AG10803 (cell line): ENCODE results near the gene PGAP1.
A peak's percentile ranks its signal among the peaks of the same experiment; 100 is the strongest.

ENCODE experiments used
- DNase-seq: peaks from one replicate; pipeline ENCODE4 v3.0.0; 2010; ENCODE audit warnings: low read depth
- H3K4me3 ChIP-seq: 2 replicates; pipeline ENCODE4 v1.5.1; 2011; ENCODE audit warnings: mild to moderate bottlenecking, low read length, control low read depth
- TF ChIP-seq, protein P1 (sequence below): conservative IDR thresholded peaks from 2 replicates; pipeline ENCODE4 v1.5.1; 2011; ENCODE audit warnings: mild to moderate bottlenecking, low read length, control low read depth, inconsistent platforms

PGAP1 gene

DNA sequence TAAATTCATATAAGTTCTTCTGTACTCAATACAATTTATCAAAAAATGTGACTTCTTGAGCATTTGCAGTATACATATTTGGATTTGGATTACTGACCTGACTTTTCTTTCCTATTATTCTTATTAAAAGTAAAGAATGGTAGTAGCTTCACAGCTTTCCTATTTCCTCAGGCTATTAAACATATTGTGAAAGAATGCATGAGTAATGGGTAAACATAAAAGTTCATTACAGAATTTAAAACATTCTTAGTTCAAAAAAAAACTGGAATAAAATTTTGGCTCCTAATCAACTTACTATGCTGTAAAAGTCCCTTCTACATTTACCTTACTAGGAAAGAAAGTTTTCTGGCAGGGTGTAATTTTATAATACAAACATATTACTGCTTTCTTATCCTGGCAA lies 90.1 kb downstream of the PGAP1 start:
- no peak overlapping the region for H3K4me3 ChIP-seq
- peak; percentile 21 for DNase-seq
- TF ChIP-seq, protein P1, sequence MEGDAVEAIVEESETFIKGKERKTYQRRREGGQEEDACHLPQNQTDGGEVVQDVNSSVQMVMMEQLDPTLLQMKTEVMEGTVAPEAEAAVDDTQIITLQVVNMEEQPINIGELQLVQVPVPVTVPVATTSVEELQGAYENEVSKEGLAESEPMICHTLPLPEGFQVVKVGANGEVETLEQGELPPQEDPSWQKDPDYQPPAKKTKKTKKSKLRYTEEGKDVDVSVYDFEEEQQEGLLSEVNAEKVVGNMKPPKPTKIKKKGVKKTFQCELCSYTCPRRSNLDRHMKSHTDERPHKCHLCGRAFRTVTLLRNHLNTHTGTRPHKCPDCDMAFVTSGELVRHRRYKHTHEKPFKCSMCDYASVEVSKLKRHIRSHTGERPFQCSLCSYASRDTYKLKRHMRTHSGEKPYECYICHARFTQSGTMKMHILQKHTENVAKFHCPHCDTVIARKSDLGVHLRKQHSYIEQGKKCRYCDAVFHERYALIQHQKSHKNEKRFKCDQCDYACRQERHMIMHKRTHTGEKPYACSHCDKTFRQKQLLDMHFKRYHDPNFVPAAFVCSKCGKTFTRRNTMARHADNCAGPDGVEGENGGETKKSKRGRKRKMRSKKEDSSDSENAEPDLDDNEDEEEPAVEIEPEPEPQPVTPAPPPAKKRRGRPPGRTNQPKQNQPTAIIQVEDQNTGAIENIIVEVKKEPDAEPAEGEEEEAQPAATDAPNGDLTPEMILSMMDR = no peak

DNA sequence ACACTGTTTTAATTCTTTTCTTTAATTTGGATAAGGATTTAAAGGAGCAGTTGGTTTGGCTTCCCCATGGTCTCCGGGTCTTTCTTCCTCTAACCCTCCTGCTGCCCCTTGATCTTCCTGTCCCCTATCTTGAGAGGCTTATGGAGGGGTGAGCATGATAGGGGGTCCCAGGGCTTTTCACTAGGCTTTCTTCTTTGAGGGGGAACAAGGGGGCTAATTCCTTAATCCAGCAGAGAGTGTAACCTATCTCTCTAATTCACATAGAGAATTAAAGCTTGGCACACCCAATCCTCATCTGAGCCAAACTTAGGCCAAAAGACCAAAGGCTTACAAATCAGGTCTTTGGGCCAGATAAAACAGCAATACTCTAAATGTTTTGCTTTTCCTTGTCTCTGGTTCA lies 95.8 kb downstream of the PGAP1 start:
- TF ChIP-seq, protein P1 = no peak
- no peak for DNase-seq
- H3K4me3 ChIP-seq = no peak overlapping the region

DNA sequence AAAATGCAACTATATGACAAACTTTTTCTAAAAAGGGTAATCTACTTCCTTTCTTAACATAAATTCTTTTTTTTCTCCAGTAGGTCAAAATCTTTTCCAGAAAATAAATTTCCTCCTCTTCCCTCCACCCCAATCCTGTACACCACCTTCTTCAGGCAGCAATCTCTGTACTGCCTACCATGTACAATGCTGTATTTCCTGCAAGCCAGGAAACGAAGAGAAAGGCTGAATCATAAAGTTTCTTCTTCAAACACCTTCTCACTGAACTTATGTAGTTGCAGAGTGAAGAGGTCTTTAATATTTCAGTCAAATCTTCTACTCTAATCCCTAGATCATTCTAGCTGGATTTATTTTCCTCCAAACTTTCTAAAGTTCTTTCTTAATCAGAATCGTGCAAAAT lies 99.2 kb downstream of the PGAP1 start:
- TF ChIP-seq, protein P1 = no peak
- no peak for DNase-seq
- H3K4me3 ChIP-seq = no peak overlapping the region

DNA sequence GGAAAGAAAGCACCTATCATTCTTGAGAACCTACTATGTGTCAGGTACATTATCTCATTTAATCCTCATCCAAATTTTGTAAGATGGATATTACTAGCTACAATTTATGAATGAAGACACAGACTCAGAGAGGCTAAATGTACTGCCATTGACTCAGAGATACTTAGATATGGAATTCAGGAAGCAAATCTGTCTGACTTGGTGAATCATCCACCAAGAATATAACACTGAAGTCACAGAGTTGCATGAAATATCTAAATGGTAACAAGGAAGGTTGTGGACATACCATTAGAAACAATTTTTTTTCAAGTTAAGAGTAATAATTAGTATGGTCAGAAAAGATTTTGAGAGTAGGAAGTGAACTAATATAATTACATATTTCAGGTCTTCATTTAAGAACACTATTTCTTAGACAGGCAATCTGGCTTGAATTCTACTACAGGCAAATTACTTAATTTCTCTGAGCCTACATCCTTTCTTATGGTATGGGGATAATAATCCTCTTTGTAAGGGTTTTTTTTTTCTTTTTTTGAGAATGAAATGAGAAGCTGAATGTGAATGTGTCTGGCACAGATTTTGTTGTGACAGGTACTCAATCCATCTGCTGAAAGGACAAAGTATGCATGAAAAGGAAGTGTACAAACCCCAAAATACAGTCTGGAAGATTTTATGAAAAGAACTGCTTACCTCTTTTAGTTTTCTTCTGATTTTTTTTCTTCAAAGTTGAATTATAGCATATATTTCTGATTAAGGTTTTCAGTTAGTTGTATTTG lies 102.6 kb downstream of the PGAP1 start:
- peak; percentile 80 for DNase-seq
- TF ChIP-seq, protein P1 = no peak
- no peak overlapping the region for H3K4me3 ChIP-seq

DNA sequence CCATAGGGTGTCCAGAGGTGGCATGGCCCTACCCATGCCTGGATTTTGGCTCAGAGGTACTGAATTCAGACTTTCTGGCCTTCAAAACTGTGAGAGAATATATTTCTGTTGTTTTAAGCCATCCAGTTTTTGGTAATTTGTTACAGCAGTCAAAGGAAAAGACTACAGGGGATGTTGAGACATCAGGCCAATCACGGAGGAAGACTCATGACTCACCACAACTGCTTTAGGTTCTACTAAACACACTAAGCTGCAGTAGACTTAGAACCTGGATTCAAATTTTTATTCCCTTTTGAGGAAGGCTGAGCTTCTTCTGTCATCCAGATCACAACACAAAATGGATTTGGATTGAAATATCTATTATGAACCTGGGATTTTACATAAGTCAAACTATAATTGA lies 105.3 kb downstream of the PGAP1 start:
- H3K4me3 ChIP-seq = no peak overlapping the region
- TF ChIP-seq, protein P1 = no peak
- peak; percentile 33 for DNase-seq

DNA sequence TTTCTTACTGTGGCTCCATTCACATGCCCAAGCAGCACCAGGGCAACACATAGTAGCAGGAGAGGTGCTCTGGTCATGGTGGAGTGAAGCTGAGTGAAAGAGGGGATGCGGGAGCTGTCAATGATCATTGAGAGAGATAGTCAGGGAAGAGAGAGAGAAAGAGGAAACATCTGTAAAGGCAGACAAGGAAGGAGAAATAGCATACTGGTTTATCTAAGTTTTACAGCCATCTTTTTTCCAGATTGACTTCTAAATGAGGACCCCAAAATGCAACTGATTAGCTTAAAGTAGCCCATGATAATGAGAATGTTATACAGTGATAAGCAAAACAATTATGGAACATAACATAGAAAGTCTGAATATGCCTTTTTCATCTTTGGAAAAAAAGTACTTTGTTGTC lies 117.2 kb downstream of the PGAP1 start, which contains the start of gene C2orf66:
Gene C2orf66 (minus strand): TSS at position 96 of the 400 bp plus-strand sequence. CDS start 19 bp downstream, at position 77.
- TF ChIP-seq, protein P1 = no peak
- H3K4me3 ChIP-seq = no peak within 1 kb of the TSS
- DNase-seq = no peak

DNA sequence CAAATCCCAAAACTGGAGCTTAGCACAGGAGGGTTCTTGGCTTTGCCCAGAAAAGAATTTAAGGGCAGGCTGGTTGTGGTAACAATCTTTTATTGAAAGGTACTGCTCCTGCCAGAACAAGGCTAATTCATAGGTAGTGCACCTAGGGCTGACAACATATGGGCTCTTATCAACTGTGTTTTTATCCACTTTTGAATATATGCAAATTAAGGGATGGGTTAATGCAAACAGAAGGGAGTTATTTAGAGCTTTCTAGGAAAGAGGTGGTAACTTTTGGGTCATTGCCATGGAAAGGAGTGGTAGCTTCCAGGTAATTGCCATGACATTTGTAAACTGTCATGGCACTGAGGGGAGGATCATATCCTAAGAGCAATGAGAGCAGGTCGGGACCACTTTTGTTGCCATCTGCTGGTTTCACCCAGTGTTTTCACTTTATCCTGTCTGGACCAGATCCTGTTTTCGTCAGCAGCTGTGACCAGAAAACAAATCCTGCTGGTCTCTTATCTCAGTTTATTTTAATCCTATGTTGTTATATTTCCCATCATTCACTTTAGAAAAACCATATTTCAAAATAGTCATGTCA lies 118.3 kb downstream of the PGAP1 start:
- H3K4me3 ChIP-seq = no peak overlapping the region
- DNase-seq = no peak
- TF ChIP-seq, protein P1 = no peak
